Thyroid gland (tissue), 4 donors: ENCODE results near the gene ARL15. TPM values are rescaled to one million over a fixed set of nuclear protein-coding genes. Genes with fewer than 3 reads are reported as not detected.

ENCODE experiments used
- DNase-seq, 2 donors: peaks; one replicate each; pipeline ENCODE4 v3.0.0-alpha.2; 2019
- H3K27ac ChIP-seq, 3 donors: fragments of 200-600 bp; sonication (generic); 1 replicate in 2 of 3; 2 replicates in 1 of 3; pipeline ENCODE4 v1.5.1; 2016 to 2019; ENCODE audit warnings: mild to moderate bottlenecking in 1 of 3, moderate library complexity in 1 of 3
- H3K27me3 ChIP-seq: fragments of 200-600 bp; sonication (generic); one replicate; pipeline ENCODE4 v1.5.1; 2019
- H3K36me3 ChIP-seq, 2 donors: fragments of 200-600 bp; sonication (generic); one replicate each; pipeline ENCODE4 v1.5.1; 2016 to 2019
- H3K4me1 ChIP-seq, 2 donors: fragments of 200-600 bp; sonication (generic); one replicate each; pipeline ENCODE4 v1.5.1; 2017 to 2019
- H3K4me3 ChIP-seq, 3 donors: fragments of 200-600 bp; sonication (generic); replicated peaks in 1 of 3; 1 replicate in 2 of 3; 2 replicates in 1 of 3; pipeline ENCODE4 v1.5.1; 2016; ENCODE audit warnings: mild to moderate bottlenecking in 1 of 3
- H3K9me3 ChIP-seq: fragments of 200-600 bp; sonication (generic); one replicate; pipeline ENCODE4 v1.5.1; 2017
- POLR2A ChIP-seq, 2 donors: fragments of 450-650 bp; IDR thresholded peaks; one replicate each; pipeline ENCODE4 v1.6.1; 2017; ENCODE audit warnings: antibody characterized with exemption in 2 of 2, mild to moderate bottlenecking in 2 of 2, moderate library complexity in 1 of 2
- WGBS, 2 donors: methylation state at CpG; one replicate each; pipeline ENCODE4 v1.1.5; 2017; 5-methylcytosine and 5-hydroxymethylcytosine counted together
- intact Hi-C: fragments of 100-400 bp; cut with DNase I; formaldehyde crosslinking; loops from one replicate; pipeline ENCODE4 v1.15.1; 2023
- total RNA-seq, 4 donors: library from RNA; depleted of rRNA; stranded (reverse); fragments of >200 nt; gene quantifications; one replicate each; pipeline ENCODE4 v1.2.3, GENCODE V29; 2016
- TF ChIP-seq, protein P1 (sequence below), 6 experiments: fragments of 200-600 bp in 3 of 6; fragments of 450-650 bp in 3 of 6; sonication (generic) in 3 of 6; IDR thresholded peaks; one replicate each; pipeline ENCODE4 v1.5.1; 2016 to 2019; ENCODE audit warnings: antibody characterized with exemption in 6 of 6, mild to moderate bottlenecking in 2 of 6, inconsistent platforms in 1 of 6, moderate library complexity in 1 of 6

Gene ARL15
- total RNA-seq, 4 donors from 2014 or later: 23.2 to 39.0 (median 29.5) TPM

DNA sequence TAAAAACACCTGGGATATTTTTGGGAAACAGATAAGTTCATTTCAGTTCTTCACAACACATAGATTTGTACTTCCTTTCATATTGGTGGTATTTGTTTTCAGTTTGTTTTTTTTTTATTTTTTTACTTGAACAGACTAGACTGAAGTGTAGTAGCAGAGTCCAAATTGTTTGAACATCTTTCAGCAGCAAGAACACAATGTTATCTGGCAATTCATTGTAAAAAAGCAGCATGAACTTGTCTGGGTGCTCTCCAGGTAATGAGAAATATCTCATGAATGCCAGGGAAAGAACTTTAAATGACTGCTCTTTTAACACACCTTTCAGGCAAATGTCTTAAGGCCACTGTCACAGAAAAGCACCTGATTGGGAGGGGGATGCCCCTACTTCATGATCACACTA, 113.4 kb downstream of the ARL15 start:
- no peaks in the 10 kb centered on the region for H3K36me3 ChIP-seq
- H3K9me3 ChIP-seq: no peaks in the 10 kb centered on the region
- no peaks in the 10 kb centered on the region for H3K27me3 ChIP-seq
- peaks cover 8 to 14% of the 10 kb centered on the region in 2 donors for H3K4me1 ChIP-seq
- DNase-seq: no peak
- intact Hi-C loops: no loop called here
- H3K4me3 ChIP-seq: no peak overlapping the region
- TF ChIP-seq POLR2A (IDR thresholded peaks at IDR 0.05): no peak
- TF ChIP-seq, protein P1, sequence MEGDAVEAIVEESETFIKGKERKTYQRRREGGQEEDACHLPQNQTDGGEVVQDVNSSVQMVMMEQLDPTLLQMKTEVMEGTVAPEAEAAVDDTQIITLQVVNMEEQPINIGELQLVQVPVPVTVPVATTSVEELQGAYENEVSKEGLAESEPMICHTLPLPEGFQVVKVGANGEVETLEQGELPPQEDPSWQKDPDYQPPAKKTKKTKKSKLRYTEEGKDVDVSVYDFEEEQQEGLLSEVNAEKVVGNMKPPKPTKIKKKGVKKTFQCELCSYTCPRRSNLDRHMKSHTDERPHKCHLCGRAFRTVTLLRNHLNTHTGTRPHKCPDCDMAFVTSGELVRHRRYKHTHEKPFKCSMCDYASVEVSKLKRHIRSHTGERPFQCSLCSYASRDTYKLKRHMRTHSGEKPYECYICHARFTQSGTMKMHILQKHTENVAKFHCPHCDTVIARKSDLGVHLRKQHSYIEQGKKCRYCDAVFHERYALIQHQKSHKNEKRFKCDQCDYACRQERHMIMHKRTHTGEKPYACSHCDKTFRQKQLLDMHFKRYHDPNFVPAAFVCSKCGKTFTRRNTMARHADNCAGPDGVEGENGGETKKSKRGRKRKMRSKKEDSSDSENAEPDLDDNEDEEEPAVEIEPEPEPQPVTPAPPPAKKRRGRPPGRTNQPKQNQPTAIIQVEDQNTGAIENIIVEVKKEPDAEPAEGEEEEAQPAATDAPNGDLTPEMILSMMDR (IDR thresholded peaks at IDR 0.05): no peak
- H3K27ac ChIP-seq: no peak overlapping the region

DNA sequence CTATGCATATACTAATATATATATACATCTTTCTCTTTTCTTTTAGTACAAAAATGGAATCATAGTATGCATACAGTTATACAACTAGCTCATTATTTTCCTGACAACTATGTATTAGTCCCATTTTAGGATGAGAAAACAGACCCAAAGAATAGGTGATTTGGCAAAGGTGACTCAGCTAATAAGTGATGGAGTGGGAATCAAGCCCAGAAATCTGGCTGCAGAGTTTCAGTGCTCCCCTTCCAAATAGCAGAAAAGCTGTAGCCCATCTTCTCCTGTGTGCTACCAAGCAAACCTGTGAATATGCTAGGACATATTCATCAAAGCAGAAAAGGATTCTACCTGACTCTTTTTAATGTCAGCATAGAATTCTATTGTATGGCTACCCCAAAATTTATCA, 114.7 kb downstream of the ARL15 start:
- Histone ChIP-seq H3K4me1 (peaks cover 8 to 14% of the 10 kb centered on the region in 2 donors), H3K36me3 (no peaks in the 10 kb centered on the region), H3K4me3 (no peak overlapping the region), H3K27me3 (no peaks in the 10 kb centered on the region), H3K27ac (no peak overlapping the region), H3K9me3 (no peaks in the 10 kb centered on the region)
- no peak for TF ChIP-seq POLR2A (IDR thresholded peaks at IDR 0.05)
- intact Hi-C loops: no loop called here
- no peak for DNase-seq

DNA sequence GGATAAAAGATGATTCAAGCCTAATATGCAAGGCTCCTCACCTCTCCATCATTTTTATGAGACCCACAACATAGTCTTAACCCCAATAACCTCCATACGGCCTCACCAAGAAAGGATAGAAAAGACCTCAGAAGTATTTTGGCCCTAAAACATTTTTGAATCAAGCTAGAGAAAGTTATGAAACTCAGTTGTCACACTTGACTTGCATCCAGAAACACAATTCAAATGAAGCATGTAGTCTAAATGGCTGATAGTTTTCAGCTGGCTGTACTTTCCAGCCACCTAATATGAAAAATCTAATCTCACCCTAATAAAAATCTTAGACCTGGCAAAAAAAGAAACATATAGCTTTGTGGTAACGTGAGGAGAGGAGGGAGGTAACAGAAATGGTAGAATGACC, 116.1 kb downstream of the ARL15 start:
- Histone ChIP-seq H3K4me3 (no peak overlapping the region), H3K27me3 (no peaks in the 10 kb centered on the region), H3K4me1 (peaks cover 8 to 14% of the 10 kb centered on the region in 2 donors), H3K36me3 (no peaks in the 10 kb centered on the region), H3K27ac (no peak overlapping the region), H3K9me3 (no peaks in the 10 kb centered on the region)
- intact Hi-C loops: no loop called here
- WGBS, 2 donors: 66 to 71% methylated on average over 2 of the region's 2 CpGs
- DNase-seq: no peak
- no peak for TF ChIP-seq POLR2A (IDR thresholded peaks at IDR 0.05)
- TF ChIP-seq, protein P1 (IDR thresholded peaks at IDR 0.05): no peak

DNA sequence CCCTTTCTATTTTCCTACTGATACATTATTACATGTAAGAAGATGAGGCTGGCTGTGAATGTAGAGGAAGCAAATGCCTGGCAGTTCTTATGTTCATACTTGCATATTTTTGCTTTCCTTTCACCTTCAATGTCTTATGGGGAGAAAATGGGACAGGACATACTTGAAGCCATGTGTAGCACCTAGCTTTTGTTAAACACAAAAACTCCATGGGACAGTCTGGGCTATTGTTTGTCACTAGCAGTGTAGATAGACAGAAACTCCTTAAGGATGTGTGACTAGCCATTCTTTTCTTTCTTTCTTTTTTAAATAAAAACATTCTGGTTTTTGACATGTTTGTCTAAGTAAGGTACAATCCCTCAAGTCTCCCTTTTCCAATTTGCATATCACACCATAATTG, 122.7 kb downstream of the ARL15 start:
- H3K27ac ChIP-seq: no peak overlapping the region
- H3K4me3 ChIP-seq: no peak overlapping the region
- intact Hi-C loops: no loop called here
- no peaks in the 10 kb centered on the region for H3K9me3 ChIP-seq
- no peak for TF ChIP-seq POLR2A (IDR thresholded peaks at IDR 0.05)
- TF ChIP-seq, protein P1 (IDR thresholded peaks at IDR 0.05): no peak
- DNase-seq: no peak
- H3K36me3 ChIP-seq: no peaks in the 10 kb centered on the region
- peaks cover 0 to 5% of the 10 kb centered on the region in 2 donors for H3K4me1 ChIP-seq
- H3K27me3 ChIP-seq: no peaks in the 10 kb centered on the region

DNA sequence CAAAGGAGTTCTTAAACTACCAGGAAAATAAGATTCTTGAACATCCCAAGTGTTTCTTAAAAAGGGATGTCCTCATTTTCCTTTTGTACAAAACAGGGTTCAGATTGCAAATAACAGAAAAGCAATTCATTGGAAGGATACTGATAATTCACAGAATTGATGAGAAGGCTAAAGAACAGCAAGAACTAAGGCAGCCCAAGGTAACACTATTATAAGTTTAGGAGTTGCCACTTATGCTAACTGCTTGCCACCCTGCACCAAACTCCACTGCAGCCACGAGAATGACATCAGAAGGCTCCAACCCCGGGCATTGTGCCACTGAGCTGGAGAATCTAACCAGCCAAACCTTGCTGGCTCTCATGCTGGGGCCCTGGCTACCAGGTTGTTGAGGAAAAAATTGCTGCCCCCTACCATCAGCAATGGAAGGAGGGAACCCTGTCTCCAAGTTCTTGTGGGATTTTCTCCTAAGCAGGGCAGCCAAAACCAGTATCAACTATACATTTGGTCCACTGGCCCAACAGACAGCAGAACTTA, 123.4 kb downstream of the ARL15 start:
- H3K36me3 ChIP-seq: no peaks in the 10 kb centered on the region
- H3K27me3 ChIP-seq: no peaks in the 10 kb centered on the region
- H3K27ac ChIP-seq: no peak overlapping the region
- H3K4me3 ChIP-seq: no peak overlapping the region
- 89 to 96% methylated on average over 2 of the region's 2 CpGs for WGBS, 2 donors
- intact Hi-C loops: no loop called here
- no peaks in the 10 kb centered on the region for H3K9me3 ChIP-seq
- peaks cover 0 to 5% of the 10 kb centered on the region in 2 donors for H3K4me1 ChIP-seq
- no peak for TF ChIP-seq POLR2A (IDR thresholded peaks at IDR 0.05)
- TF ChIP-seq, protein P1 (IDR thresholded peaks at IDR 0.05): no peak
- no peak for DNase-seq

DNA sequence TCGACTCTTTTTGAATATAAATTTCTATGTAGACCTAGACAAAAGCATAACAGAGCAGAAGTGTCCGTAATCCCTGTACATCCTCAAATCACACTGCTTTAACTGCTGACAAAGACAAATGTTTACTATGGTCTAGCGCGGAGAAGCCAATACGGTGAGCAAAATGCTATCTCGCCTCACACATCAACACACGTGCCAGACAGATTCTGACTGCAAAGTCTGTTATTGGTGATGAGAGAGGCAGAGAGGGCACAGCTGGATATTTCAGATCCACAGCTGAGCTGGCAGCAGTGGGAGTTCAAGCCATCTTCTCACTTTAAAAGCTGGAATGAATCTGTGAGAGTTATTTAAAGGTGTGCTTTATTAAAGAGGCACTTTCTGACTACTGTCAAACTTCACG, 124.3 kb downstream of the ARL15 start:
- no peak overlapping the region for H3K4me3 ChIP-seq
- intact Hi-C loops: no loop called here
- WGBS, 2 donors: 84 to 89% methylated on average over 8 of the region's 8 CpGs
- no peak for TF ChIP-seq POLR2A (IDR thresholded peaks at IDR 0.05)
- TF ChIP-seq, protein P1 (IDR thresholded peaks at IDR 0.05): no peak
- H3K27me3 ChIP-seq: no peaks in the 10 kb centered on the region
- no peak for DNase-seq
- H3K4me1 ChIP-seq: peaks cover 0 to 5% of the 10 kb centered on the region in 2 donors
- H3K27ac ChIP-seq: no peak overlapping the region
- H3K36me3 ChIP-seq: no peaks in the 10 kb centered on the region
- no peaks in the 10 kb centered on the region for H3K9me3 ChIP-seq
